MCF 10A (cell line): ENCODE measurements around the gene SCNM1. TPM values are rescaled to one million over a fixed set of nuclear protein-coding genes. Genes with fewer than 3 reads are reported as not detected.

Experiments used
- Bru-seq: library from RNA; stranded (reverse); fragments of 400-500 nt; gene quantifications from one replicate; lab custom pipeline; 2021; lab: Mats Ljungman, UMichigan
- BruChase-seq, 2 experiments: library from RNA; stranded (reverse); fragments of 400-500 nt; gene quantifications; one replicate each; lab custom pipeline; 2021; lab: Mats Ljungman, UMichigan
- BruUV-seq: library from RNA; stranded (reverse); fragments of 400-500 nt; replicated peaks from 2 replicates; lab custom pipeline; 2021; lab: Mats Ljungman, UMichigan
- CTCF ChIA-PET: fragments of 300-600 bp; sonication (Branson Sonifier 250); formaldehyde crosslinking; extraction: SDS; loops from one replicate; lab custom pipeline; 2021; ENCODE audit warnings: antibody characterized with exemption, inconsistent platforms; lab: Yijun Ruan, JAX
- POLR2A ChIA-PET: fragments of 300-600, 350-650 bp; sonication (Branson Sonifier 250); formaldehyde crosslinking; extraction: SDS; loops from one replicate; lab custom pipeline; 2020; ENCODE audit warnings: antibody characterized with exemption, inconsistent platforms; lab: Yijun Ruan, JAX
- DNase-seq: peaks from one replicate; pipeline ENCODE4 v3.0.0-alpha.2; 2018; ENCODE audit not compliant: unreplicated experiment
- H3K27ac Mint-ChIP-seq: one replicate; pipeline ENCODE4 v1.8.0; 2022; ENCODE audit warnings: mild to moderate bottlenecking, low read depth, mixed read lengths; ENCODE audit not compliant: unreplicated experiment
- H3K27me3 Mint-ChIP-seq: one replicate; pipeline ENCODE4 v1.8.0; 2022; ENCODE audit warnings: mixed read lengths; ENCODE audit not compliant: insufficient read depth, unreplicated experiment
- H3K36me3 Mint-ChIP-seq: one replicate; pipeline ENCODE4 v1.8.0; 2022; ENCODE audit warnings: mild to moderate bottlenecking, moderate library complexity, mixed read lengths; ENCODE audit not compliant: insufficient read depth, unreplicated experiment
- H3K4me1 Mint-ChIP-seq: one replicate; pipeline ENCODE4 v1.8.0; 2022; ENCODE audit warnings: mixed read lengths; ENCODE audit not compliant: insufficient read depth, unreplicated experiment
- H3K4me3 Mint-ChIP-seq: one replicate; pipeline ENCODE4 v1.8.0; 2022; ENCODE audit warnings: mild to moderate bottlenecking, moderate library complexity, mixed read lengths; ENCODE audit not compliant: unreplicated experiment
- H3K9me3 Mint-ChIP-seq: one replicate; pipeline ENCODE4 v1.8.0; 2022; ENCODE audit warnings: mixed read lengths; ENCODE audit not compliant: unreplicated experiment
- intact Hi-C: fragments of 100-400 bp; cut with micrococcal nuclease; formaldehyde crosslinking; loops from 2 replicates; pipeline ENCODE4 v1.14.1; 2022
- long read RNA-seq: library from polyadenylated mRNA; stranded (forward); transcript quantifications from one replicate; pipeline ENCODE4 v2.0.0, GENCODE V29; 2022
- total RNA-seq: library from RNA; stranded (reverse); gene quantifications from 2 replicates; pipeline ENCODE4 v1.2.3, GENCODE V29; 2022
- TF ChIP-seq, protein P1 (sequence below): fragments of 200-600 bp; IDR thresholded peaks from one replicate; pipeline ENCODE4 v1.8.0; 2022; ENCODE audit warnings: antibody characterized with exemption, mild to moderate bottlenecking; ENCODE audit not compliant: unreplicated experiment

Gene SCNM1
- total RNA-seq (88.5 and 93.0 TPM in 2 replicates), Bru-seq, nascent RNA (percentile 79 among the genes with signal in this experiment), BruChase-seq, experiment 1, labeled RNA remaining after a 6-hour chase (percentile 90 among the genes with signal in this experiment), BruChase-seq, experiment 2, labeled RNA remaining after a 2-hour chase (percentile 83 among the genes with signal in this experiment)
- long read RNA-seq, transcript SCNM1-201 (7 exons, 869 nt), result minor isoform, 16 of 192 reads
- long read RNA-seq, transcript SCNM1-202 (7 exons, 2,016 nt), result major isoform, 77 of 192 reads
- long read RNA-seq, partial matches to known transcripts, result 1 of 192 reads
- long read RNA-seq, other reads (novel, unspliced or antisense), result 96 of 192 reads

DNA sequence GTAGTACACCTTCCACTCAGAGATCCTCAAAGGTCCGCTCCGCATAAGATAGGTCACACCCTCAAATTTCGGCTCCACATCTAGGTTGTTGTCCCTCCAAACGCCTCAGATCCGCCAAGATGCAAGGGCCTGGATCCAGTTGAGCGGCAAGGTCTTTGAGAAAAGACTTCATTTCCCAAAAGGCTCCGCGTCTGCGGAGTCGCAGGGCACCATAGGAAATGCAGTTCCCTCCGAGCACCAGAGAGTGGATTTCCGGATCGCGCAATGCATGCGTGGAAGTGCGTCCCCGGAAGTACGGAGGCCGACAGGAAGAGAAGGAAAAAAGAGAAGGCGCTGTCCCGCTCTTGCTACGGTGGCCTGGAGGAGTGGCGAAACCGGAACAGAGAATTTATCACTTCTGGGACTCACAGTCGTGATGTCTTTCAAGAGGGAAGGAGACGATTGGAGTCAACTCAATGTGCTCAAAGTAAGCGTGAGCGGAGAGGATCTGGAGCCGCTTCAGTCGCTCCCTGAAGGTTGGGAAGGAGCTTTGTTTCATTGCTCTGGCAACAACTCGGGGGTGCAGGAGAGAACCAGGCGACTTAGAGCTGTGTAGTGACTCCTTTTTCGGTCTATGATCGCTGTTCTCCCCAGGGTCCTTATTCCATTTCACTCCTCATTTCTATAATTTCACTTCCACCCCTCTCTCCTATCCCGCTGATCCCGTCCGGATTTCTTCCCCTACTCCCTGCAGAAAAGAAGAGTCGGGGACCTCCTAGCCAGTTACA, at the start of gene SCNM1, which contains the start of gene LYSMD1:
Gene SCNM1, plus strand, starts transcription at position 407 of the 767 bp plus-strand sequence. Its CDS starts 9 bp downstream, at position 416.
Gene LYSMD1, minus strand, starts transcription at position 165 of the 767 bp plus-strand sequence. CDS start 644 bp downstream, outside the sequence.
- H3K9me3 Mint-ChIP-seq, result no peaks in the 10 kb centered on the region
- no peaks in the 10 kb centered on the region for H3K27me3 Mint-ChIP-seq
- TSS peak; percentile 72 for BruUV-seq
- peaks cover 40% of the 10 kb centered on the region for H3K36me3 Mint-ChIP-seq
- peak; percentile 100 for DNase-seq
- intact Hi-C loops, result no loop called here
- peak within 1 kb of the TSS; percentile 97 for H3K27ac Mint-ChIP-seq
- TF ChIP-seq, protein P1, sequence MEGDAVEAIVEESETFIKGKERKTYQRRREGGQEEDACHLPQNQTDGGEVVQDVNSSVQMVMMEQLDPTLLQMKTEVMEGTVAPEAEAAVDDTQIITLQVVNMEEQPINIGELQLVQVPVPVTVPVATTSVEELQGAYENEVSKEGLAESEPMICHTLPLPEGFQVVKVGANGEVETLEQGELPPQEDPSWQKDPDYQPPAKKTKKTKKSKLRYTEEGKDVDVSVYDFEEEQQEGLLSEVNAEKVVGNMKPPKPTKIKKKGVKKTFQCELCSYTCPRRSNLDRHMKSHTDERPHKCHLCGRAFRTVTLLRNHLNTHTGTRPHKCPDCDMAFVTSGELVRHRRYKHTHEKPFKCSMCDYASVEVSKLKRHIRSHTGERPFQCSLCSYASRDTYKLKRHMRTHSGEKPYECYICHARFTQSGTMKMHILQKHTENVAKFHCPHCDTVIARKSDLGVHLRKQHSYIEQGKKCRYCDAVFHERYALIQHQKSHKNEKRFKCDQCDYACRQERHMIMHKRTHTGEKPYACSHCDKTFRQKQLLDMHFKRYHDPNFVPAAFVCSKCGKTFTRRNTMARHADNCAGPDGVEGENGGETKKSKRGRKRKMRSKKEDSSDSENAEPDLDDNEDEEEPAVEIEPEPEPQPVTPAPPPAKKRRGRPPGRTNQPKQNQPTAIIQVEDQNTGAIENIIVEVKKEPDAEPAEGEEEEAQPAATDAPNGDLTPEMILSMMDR, result no peak
- H3K4me3 Mint-ChIP-seq, result peak within 1 kb of the TSS; percentile 87
- H3K4me1 Mint-ChIP-seq, result peaks cover 25% of the 10 kb centered on the region
- ChIA-PET POLR2A (interaction anchor here (0.6 to 4.8 kb wide), 40 partner anchors 8 to 792 kb away, joined by 3 to 91 read pairs (median 4); partner anchors contain the start of genes C1orf56, MINDY1, PI4KB and PIP5K1A), CTCF (interaction anchor here (0.5 to 2.4 kb wide), 7 partner anchors 9 to 142 kb away, joined by 3 to 12 read pairs (median 4); partner anchors contain the start of genes TNFAIP8L2 and VPS72)

- no TSS peak for BruUV-seq
- CTCF ChIA-PET, result no interaction called here
- intact Hi-C loops, result no loop called here
- H3K9me3 Mint-ChIP-seq, result no peaks in the 10 kb centered on the region
- H3K4me3 Mint-ChIP-seq, result no peak overlapping the region
- POLR2A ChIA-PET, result no interaction called here
- H3K36me3 Mint-ChIP-seq, result peaks cover 4% of the 10 kb centered on the region
- TF ChIP-seq, protein P1, result no peak
- no peak for DNase-seq
- no peaks in the 10 kb centered on the region for H3K4me1 Mint-ChIP-seq
- H3K27ac Mint-ChIP-seq, result no peak overlapping the region
- H3K27me3 Mint-ChIP-seq, result no peaks in the 10 kb centered on the region
Observed at GRCh38 chr1:151124763-151125403, 41.1 kb upstream of the SCNM1 start.

DNA sequence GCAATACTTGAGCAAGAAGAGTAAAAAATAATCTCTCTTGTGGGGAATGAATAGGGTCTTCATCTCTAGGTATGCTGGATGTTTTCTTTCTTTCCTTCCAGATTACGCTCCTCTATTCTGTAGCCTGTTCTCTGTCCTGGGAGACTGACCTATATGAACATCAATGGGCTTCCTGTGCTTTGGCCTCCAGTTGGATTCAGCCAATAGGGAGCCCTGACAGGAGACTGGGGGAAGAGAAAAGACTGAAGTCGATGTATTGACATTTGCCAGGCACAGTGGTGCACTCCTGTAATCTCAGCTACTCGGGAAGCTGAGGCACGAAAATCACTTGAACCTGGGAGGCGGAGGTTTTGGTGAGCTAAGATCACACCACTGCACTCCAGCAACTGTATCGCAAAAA, 37.1 kb upstream of the SCNM1 start:
- H3K36me3 Mint-ChIP-seq, result peaks cover 4% of the 10 kb centered on the region
- H3K4me3 Mint-ChIP-seq, result no peak overlapping the region
- intact Hi-C loops, result no loop called here
- no peaks in the 10 kb centered on the region for H3K4me1 Mint-ChIP-seq
- ChIA-PET CTCF (interaction anchor here (0.6 to 1.2 kb wide), 4 partner anchors 16 to 104 kb away, joined by 3 to 5 read pairs (median 4); no protein-coding TSS in a partner anchor), POLR2A (interaction anchor here (0.6 kb wide), 1 partner anchor 16 kb away, joined by 5 read pairs; no protein-coding TSS in a partner anchor)
- TF ChIP-seq, protein P1, result no peak
- no peak for DNase-seq
- no TSS peak for BruUV-seq
- H3K27me3 Mint-ChIP-seq, result no peaks in the 10 kb centered on the region
- H3K9me3 Mint-ChIP-seq, result no peaks in the 10 kb centered on the region
- no peak overlapping the region for H3K27ac Mint-ChIP-seq
